ENCODE measurements around the gene SPATA3. TPM values are rescaled to one million over a fixed set of nuclear protein-coding genes. Genes with fewer than 3 reads are reported as not detected.

The SPATA3 gene
- total and polyA plus RNA-seq, 2 of the 8 experiments (the other 6 are each of a cell fraction or from before 2014, with no cell fraction given), result not detected

- no peak overlapping the region for H3K9ac ChIP-seq (replicated peaks in 1 of 4; ENCODE audit: extremely low read depth in 1 of 4, low read depth in 3 of 4, low read length in 3 of 4)
- H3K23me2 ChIP-seq (ENCODE audit: low read depth, low read length), result peaks cover 14% of the 10 kb centered on the region
- H3K9me3 ChIP-seq (ENCODE audit: insufficient read depth in 2 of 2, low read depth in 1 of 2, low read length in 1 of 2), result no peaks in the 10 kb centered on the region
- peak overlapping the region; percentile 53 for H4K8ac ChIP-seq (ENCODE audit: extremely low read depth, insufficient read depth, low read length)
- H2AK5ac ChIP-seq (ENCODE audit: low read depth, low read length), result peak overlapping the region; percentile 83
- H3K4ac ChIP-seq (replicated peaks; ENCODE audit: insufficient read length, low read depth, low read length), result no peak overlapping the region
- 79 to 100% methylated on average over 1 to 6 of the region's 6 CpGs for WGBS, 2 experiments (ENCODE audit: extremely low coverage in 1 of 2, insufficient coverage in 1 of 2, insufficient read length in 1 of 2, insufficient replicate concordance in 2 of 2, low coverage in 1 of 2, low lambda C conversion rate in 2 of 2, missing lambda C conversion rate in 1 of 2)
- POLR2A ChIA-PET (ENCODE audit: partially characterized antibody), result no interaction called here
- no peak overlapping the region; the same call in 1 of the 2 replicates for H2BK15ac ChIP-seq (ENCODE audit: low read length)
- H3K4me3 ChIP-seq (ENCODE audit: extremely low read depth in 1 of 4, insufficient read depth in 2 of 4, low read depth in 3 of 4, low read length in 4 of 4), result no peak overlapping the region
- H2AFZ ChIP-seq (ENCODE audit: low read length), result no peak overlapping the region
- CTCF ChIA-PET (ENCODE audit: partially characterized antibody), result interaction anchor here (1.1 to 3.4 kb wide), 12 partner anchors 12 to 231 kb away, joined by 3 to 38 read pairs (median 5); partner anchors contain the start of gene GPR55
- no peak overlapping the region for H3K23ac ChIP-seq (ENCODE audit: insufficient read length)
- no peak for FAIRE-seq
- H3K36me3 ChIP-seq (ENCODE audit: control insufficient read depth in 2 of 4, insufficient read depth in 4 of 4, low read length in 3 of 4), result no peaks in the 10 kb centered on the region
- peaks cover 3 to 12% (median 5%) of the 10 kb centered on the region in 4 experiments for H3K4me1 ChIP-seq (replicated peaks in 1 of 4; ENCODE audit: control insufficient read depth in 3 of 4, insufficient read depth in 4 of 4, low read length in 3 of 4)
- no peak overlapping the region for H2BK20ac ChIP-seq (ENCODE audit: low read length)
- no peak overlapping the region; a peak in 1 of 4 replicates for H3K4me2 ChIP-seq (ENCODE audit: insufficient read depth in 1 of 2, low read depth in 2 of 2, low read length in 2 of 2)
- no peak for DNase-seq (ENCODE audit: low read depth in 1 of 2, low spot score in 2 of 2)
- no peak overlapping the region for H3K56ac ChIP-seq (replicated peaks; ENCODE audit: insufficient read length, low read depth, low read length)
- no peak overlapping the region for H2BK5ac ChIP-seq (ENCODE audit: low read depth, low read length)
- H3K27me3 ChIP-seq (replicated peaks in 1 of 4; ENCODE audit: control insufficient read depth in 3 of 4, extremely low read depth in 1 of 4, insufficient read depth in 3 of 4, low read length in 3 of 4), result peaks cover 0 to 35% (median 17%) of the 10 kb centered on the region in 4 experiments; a peak in 6 of 7 replicates
- H3K27ac ChIP-seq (ENCODE audit: low read depth, low read length), result no peak overlapping the region
- peaks cover 18 to 19% of the 10 kb centered on the region in 2 experiments for H3K79me2 ChIP-seq (ENCODE audit: control insufficient read depth in 1 of 2, insufficient read depth in 2 of 2, low read length in 2 of 2)
- H4K91ac ChIP-seq (replicated peaks; ENCODE audit: insufficient read length, low read length), result no peak overlapping the region
- peak overlapping the region; percentile 86; the same call in 1 of the 2 replicates for H2BK12ac ChIP-seq (ENCODE audit: low read depth, low read length)
- H3K14ac ChIP-seq (ENCODE audit: insufficient read length), result no peak overlapping the region
- no peak overlapping the region for H3K18ac ChIP-seq (ENCODE audit: extremely low read depth, low read length)
- H2BK120ac ChIP-seq (replicated peaks; ENCODE audit: low read depth, low read length), result no peak overlapping the region
- H4K20me1 ChIP-seq (replicated peaks in 1 of 2; ENCODE audit: control insufficient read depth in 1 of 2, insufficient read depth in 2 of 2, low read length in 2 of 2), result peaks cover 2 to 8% of the 10 kb centered on the region in 2 experiments
- H4K5ac ChIP-seq (ENCODE audit: insufficient read length, low read depth, low read length), result no peak overlapping the region
- no peaks in the 10 kb centered on the region; the same call in 1 of the 2 replicates for H3K79me1 ChIP-seq (ENCODE audit: low read depth, low read length)
Observed at GRCh38 chr2:231053846-231054245, 57.9 kb downstream of the SPATA3 start.
